Adrenal gland (tissue), 12 donors: ENCODE measurements around the gene LYSMD1. TPM values are rescaled to one million over a fixed set of nuclear protein-coding genes. Genes with fewer than 3 reads are reported as not detected.

Source experiments
- DNase-seq, 7 donors: peaks; one replicate each; pipeline ENCODE4 v3.0.0-alpha.2; 2019 to 2020
- H3K27ac ChIP-seq, 5 donors: fragments of 200-600 bp; sonication (generic) in 4 of 5; 1 replicate in 3 of 5; 2 replicates in 2 of 5; pipeline versions ENCODE4 v1.5.1 to v1.8.0; 2016 to 2020; ENCODE audit warnings: mild to moderate bottlenecking in 1 of 5
- H3K27me3 ChIP-seq: fragments of 200-600 bp; 2 replicates; pipeline ENCODE4 v1.8.0; 2021
- H3K36me3 ChIP-seq, 2 donors: fragments of 200-600 bp; replicated peaks in 1 of 2; 1 replicate in 1 of 2; 2 replicates in 1 of 2; pipeline versions ENCODE4 v1.5.1 to v1.8.0; 2018 to 2022
- H3K4me1 ChIP-seq, 2 donors: fragments of 200-600 bp; replicated peaks in 1 of 2; 1 replicate in 1 of 2; 2 replicates in 1 of 2; pipeline versions ENCODE4 v1.5.1 to v1.8.0; 2018 to 2021
- H3K4me3 ChIP-seq, 4 donors: fragments of 200-600 bp; sonication (generic) in 3 of 4; one replicate each; pipeline ENCODE4 v1.5.1; 2016 to 2018
- H3K9me3 ChIP-seq, 3 donors: fragments of 200-600 bp; sonication (generic) in 1 of 3; replicated peaks in 1 of 3; 1 replicate in 2 of 3; 2 replicates in 1 of 3; pipeline versions ENCODE4 v1.5.1 to v1.8.0; 2016 to 2021
- CTCF ChIP-seq, 6 experiments: fragments of 450-650 bp in 4 of 6; fragments of 200-600 bp in 2 of 6; sonication (generic) in 1 of 6; IDR thresholded peaks; 1 replicate in 5 of 6; 2 replicates in 1 of 6; pipeline versions ENCODE4 v1.5.1 to v1.8.0; 2016 to 2021; ENCODE audit warnings: antibody characterized with exemption in 6 of 6, mild to moderate bottlenecking in 2 of 6, moderate library complexity in 1 of 6
- POLR2A ChIP-seq, 2 donors: fragments of 450-650 bp; IDR thresholded peaks; one replicate each; pipeline ENCODE4 v1.6.1; 2017; ENCODE audit warnings: antibody characterized with exemption in 2 of 2, mild to moderate bottlenecking in 2 of 2, moderate library complexity in 1 of 2
- WGBS, 4 donors: extraction: QIAGEN DNeasy Blood & Tissue Kit in 2 of 4; methylation state at CpG; one replicate each; pipeline versions ENCODE4 v1.1.5 to v1.1.7; 2013 to 2017; 5-methylcytosine and 5-hydroxymethylcytosine counted together
- intact Hi-C, 2 donors: fragments of 100-400 bp; cut with DNase I; formaldehyde crosslinking; loops; one replicate each; pipeline versions ENCODE4 v1.14.1 to v1.15.0; 2022 to 2023
- polyA plus RNA-seq, 3 donors: library from polyadenylated mRNA; stranded (reverse); fragments of 200-250 nt in 2 of 3; fragments of 350-450 nt in 1 of 3; fragmentation: Illumina TruSeq in 1 of 3; extraction: RNeasy Lipid Tissue Mini Kit (QIAGEN cat#74804) in 1 of 3; gene quantifications; one replicate each; pipeline ENCODE4 v1.2.3, GENCODE V29; 2013 to 2014
- total RNA-seq, 9 donors: library from RNA; depleted of rRNA in 4 of 9; stranded (reverse); fragments of >200 nt in 4 of 9; fragments of 120-200 nt in 1 of 9; fragmentation: NEBNext Ultra II Directional in 1 of 9; extraction: Animal tissue kit (Norgen Biotek cat#: 25700) in 1 of 9; gene quantifications; one replicate each; pipeline versions ENCODE4 v1.1.0 to v1.2.4, GENCODE V29; 2013 to 2023
- donor health status: healthy with polysubstance abuse.
- donor health status: Bipolar disorder and iron deficiency.
- donor health status: DM: yes; HTN: yes; CAD: no.
- donor health status: DM: no; HTN: no; CAD: no.
- donor health status: DM: no; HTN: no; CAD: no.
- donor health status: DM: yes; HTN: yes; CAD: no.

The LYSMD1 gene
- total and polyA plus RNA-seq, 12 donors, result 4.4 to 21.5 (median 12.9) TPM

GRCh38 chr1:151157067-151157531 is 8.6 kb downstream of the LYSMD1 start:
- DNase-seq, result peak in 1 of 7 donors; percentile 15
- H3K4me3 ChIP-seq, result peak overlapping the region in 1 of 4 donors; percentile 30
- intact Hi-C loops, result loop anchor here in 1 of 2 donors (5.0 to 10.0 kb wide), 2 partner anchors 60 to 132 kb away; no protein-coding TSS in a partner anchor
- H3K27me3 ChIP-seq, result no peaks in the 10 kb centered on the region
- peaks cover 0 to 49% of the 10 kb centered on the region in 2 donors for H3K36me3 ChIP-seq
- H3K9me3 ChIP-seq, result no peaks in the 10 kb centered on the region
- TF ChIP-seq CTCF (IDR thresholded peaks at IDR 0.05), result no peak
- TF ChIP-seq POLR2A (IDR thresholded peaks at IDR 0.05), result no peak
- H3K4me1 ChIP-seq, result no peaks in the 10 kb centered on the region
- WGBS, 4 donors, result 69 to 77% (median 73%) methylated on average over 6 of the region's 6 CpGs
- H3K27ac ChIP-seq, result peak overlapping the region in 1 of 5 donors; percentile 50

GRCh38 chr1:151156515-151156819 is 9.2 kb downstream of the LYSMD1 start, which contains the start of gene TNFAIP8L2:
Gene TNFAIP8L2 (plus strand): TSS chr1:151156649. CDS start chr1:151158698, 2,049 bp downstream.
- Histone ChIP-seq H3K4me3 (peak within 1 kb of the TSS in 1 of 4 donors; percentile 30), H3K36me3 (peaks cover 0 to 42% of the 10 kb centered on the region in 2 donors), H3K4me1 (no peaks in the 10 kb centered on the region), H3K27me3 (no peaks in the 10 kb centered on the region), H3K27ac (peak within 1 kb of the TSS in 1 of 5 donors; percentile 50), H3K9me3 (no peaks in the 10 kb centered on the region)
- intact Hi-C loops, result loop anchor here in 1 of 2 donors (5.0 to 10.0 kb wide), 2 partner anchors 59 to 132 kb away; no protein-coding TSS in a partner anchor
- no peak for TF ChIP-seq POLR2A (IDR thresholded peaks at IDR 0.05)
- TF ChIP-seq CTCF (IDR thresholded peaks at IDR 0.05), result no peak
- DNase-seq, result peak in 6 of 7 donors; percentile 35 to 69 (median 52)
- WGBS, 4 donors, result 59 to 68% (median 62%) methylated on average over 4 of the region's 4 CpGs

GRCh38 chr1:151147665-151148064 is 18.0 kb downstream of the LYSMD1 start:
- 92 to 100% (median 94%) methylated on average over 2 of the region's 2 CpGs for WGBS, 4 donors
- no peak overlapping the region for H3K4me3 ChIP-seq
- no peaks in the 10 kb centered on the region for H3K27me3 ChIP-seq
- no peak for DNase-seq
- no peaks in the 10 kb centered on the region for H3K36me3 ChIP-seq
- H3K27ac ChIP-seq, result peak overlapping the region in 2 of 5 donors; percentile 74 to 77
- no peaks in the 10 kb centered on the region for H3K9me3 ChIP-seq
- intact Hi-C loops, result loop anchor here in 1 of 2 donors (5.0 kb wide), 1 partner anchor 35 kb away; no protein-coding TSS in a partner anchor
- no peak for TF ChIP-seq POLR2A (IDR thresholded peaks at IDR 0.05)
- no peak for TF ChIP-seq CTCF (IDR thresholded peaks at IDR 0.05)
- H3K4me1 ChIP-seq, result peaks cover 0 to 21% of the 10 kb centered on the region in 2 donors

GRCh38 chr1:151147132-151147503 is 18.6 kb downstream of the LYSMD1 start:
- Histone ChIP-seq H3K4me3 (peak overlapping the region in 2 of 4 donors; percentile 40 to 67), H3K27me3 (no peaks in the 10 kb centered on the region), H3K9me3 (no peaks in the 10 kb centered on the region), H3K27ac (peak overlapping the region in 4 of 5 donors; percentile 10 to 77 (median 64)), H3K4me1 (peaks cover 0 to 21% of the 10 kb centered on the region in 2 donors), H3K36me3 (no peaks in the 10 kb centered on the region)
- intact Hi-C loops, result loop anchor here in 1 of 2 donors (5.0 kb wide), 1 partner anchor 35 kb away; no protein-coding TSS in a partner anchor
- DNase-seq, result peak in 1 of 7 donors; percentile 10
- WGBS, 4 donors, result 12 to 33% (median 25%) methylated on average over 7 of the region's 7 CpGs
- TF ChIP-seq CTCF (IDR thresholded peaks at IDR 0.05) (no peak), POLR2A (IDR thresholded peaks at IDR 0.05) (no peak)
